Cardiac fibroblast (primary cell): ENCODE data around the gene TFPT.
A peak's percentile ranks its signal among the peaks of the same experiment; 100 is the strongest.

Source experiments
- DNase-seq, 2 donors: peaks; one replicate each; pipeline versions ENCODE4 v3.0.0 to v3.0.0-alpha.2; 2010; ENCODE audit warnings: low read depth in 2 of 2
- H3K4me3 ChIP-seq, 2 donors: replicated peaks in 1 of 2; 1 replicate in 1 of 2; 2 replicates in 1 of 2; pipeline ENCODE4 v1.5.1; 2011; ENCODE audit warnings: low read depth in 2 of 2, low read length in 2 of 2, mild to moderate bottlenecking in 2 of 2, moderate library complexity in 1 of 2
- CTCF ChIP-seq: IDR thresholded peaks from one replicate; pipeline ENCODE4 v1.5.1; 2011; ENCODE audit warnings: low read depth, mild to moderate bottlenecking, low read length, inconsistent platforms

TFPT gene

GRCh38 chr19:54096617-54097106, 18.8 kb downstream of the TFPT start:
- peak overlapping the region; percentile 11 to 24 for H3K4me3 ChIP-seq
- peak; percentile 49 for TF ChIP-seq CTCF
- DNase-seq: peak; percentile 57 to 66

DNA sequence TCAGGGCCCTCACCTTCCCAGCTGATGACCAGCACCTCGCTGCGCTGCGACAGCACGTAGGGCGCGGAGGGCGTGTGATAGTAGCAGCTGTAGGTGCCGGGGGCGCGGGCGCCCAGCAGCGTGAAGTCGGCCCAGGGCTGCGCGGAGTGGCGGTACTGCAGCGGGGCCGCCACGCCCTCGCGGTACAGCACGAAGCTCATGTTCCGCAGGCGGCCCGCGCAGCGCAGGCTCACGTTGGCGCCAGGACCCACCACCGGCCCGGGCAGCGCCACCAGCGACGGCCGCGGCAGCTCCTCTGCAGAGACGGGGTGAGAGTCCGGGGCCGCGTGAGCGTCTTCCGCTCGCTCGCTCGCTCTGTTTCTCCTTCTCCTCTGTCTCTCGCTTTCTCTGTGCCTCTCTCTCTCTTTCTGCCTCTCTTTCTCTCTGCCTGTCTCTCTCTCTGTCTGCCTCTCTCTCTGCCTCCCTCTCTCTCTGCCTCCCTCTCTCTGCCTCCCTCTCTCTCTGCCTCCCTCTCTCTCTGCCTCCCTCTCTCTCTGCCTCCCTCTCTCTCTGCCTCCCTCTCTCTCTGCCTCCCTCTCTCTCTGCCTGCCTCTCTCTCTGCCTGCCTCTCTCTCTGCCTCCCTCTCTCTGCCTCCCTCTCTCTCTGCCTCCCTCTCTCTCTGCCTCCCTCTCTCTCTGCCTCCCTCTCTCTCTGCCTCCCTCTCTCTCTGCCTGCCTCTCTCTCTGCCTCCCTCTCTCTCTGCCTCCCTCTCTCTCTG, 19.4 kb downstream of the TFPT start:
- H3K4me3 ChIP-seq: peak overlapping the region; percentile 33 to 47
- DNase-seq: peak; percentile 50 to 61

DNA sequence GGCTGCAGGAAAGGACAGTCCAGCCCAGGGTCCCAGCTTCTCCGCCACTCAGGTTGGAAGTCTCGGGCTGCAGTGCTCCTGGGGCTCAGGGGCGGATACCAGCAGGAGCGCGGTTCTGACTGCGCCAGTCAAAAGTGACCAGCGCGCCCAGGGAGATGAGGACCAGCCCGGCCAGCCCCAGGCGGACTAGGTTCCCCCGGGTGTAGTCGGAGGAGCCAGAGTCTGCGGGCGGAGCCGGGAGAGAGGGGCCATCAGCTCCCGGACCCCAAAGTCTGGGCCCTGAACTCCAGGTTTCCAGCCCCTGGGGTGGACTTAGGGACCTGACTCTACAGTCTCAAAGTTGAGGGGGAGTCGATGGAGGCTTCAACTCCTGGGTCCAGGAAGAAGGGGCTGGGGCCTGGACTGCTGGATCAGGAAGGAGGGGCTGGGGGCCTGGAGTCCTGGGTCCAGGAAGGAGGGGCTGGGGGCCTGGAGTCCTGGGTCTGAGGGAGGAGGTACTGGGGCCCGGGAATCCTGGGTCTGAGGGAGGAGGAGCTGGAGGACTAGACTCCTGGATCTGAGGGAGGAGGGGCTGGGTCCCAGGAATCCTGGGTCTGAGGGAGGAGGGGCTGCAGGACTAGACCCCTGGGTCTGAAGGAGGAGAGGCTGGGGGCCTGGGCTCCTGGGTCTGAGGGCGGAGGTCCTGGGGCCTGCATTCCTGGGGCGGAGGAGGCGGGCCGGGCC, 20.2 kb downstream of the TFPT start:
- TF ChIP-seq CTCF: no peak
- no peak for DNase-seq
- H3K4me3 ChIP-seq: peak overlapping the region; percentile 33 to 47

GRCh38 chr19:54094426-54095000, 20.9 kb downstream of the TFPT start:
- no peak for TF ChIP-seq CTCF
- no peak overlapping the region for H3K4me3 ChIP-seq
- no peak for DNase-seq

- DNase-seq: no peak
- no peak for TF ChIP-seq CTCF
- no peak overlapping the region for H3K4me3 ChIP-seq
Measured at GRCh38 chr19:54084410-54084809, 31.0 kb downstream of the TFPT start.

- no peak within 1 kb of the TSS for H3K4me3 ChIP-seq
- DNase-seq: no peak
- TF ChIP-seq CTCF: no peak
Measured at GRCh38 chr19:54081032-54081431, 34.4 kb downstream of the TFPT start, which contains the start of gene TARM1. TSS of gene TARM1 (minus strand) at chr19:54081365. CDS start at chr19:54081340, 25 bp downstream.

DNA sequence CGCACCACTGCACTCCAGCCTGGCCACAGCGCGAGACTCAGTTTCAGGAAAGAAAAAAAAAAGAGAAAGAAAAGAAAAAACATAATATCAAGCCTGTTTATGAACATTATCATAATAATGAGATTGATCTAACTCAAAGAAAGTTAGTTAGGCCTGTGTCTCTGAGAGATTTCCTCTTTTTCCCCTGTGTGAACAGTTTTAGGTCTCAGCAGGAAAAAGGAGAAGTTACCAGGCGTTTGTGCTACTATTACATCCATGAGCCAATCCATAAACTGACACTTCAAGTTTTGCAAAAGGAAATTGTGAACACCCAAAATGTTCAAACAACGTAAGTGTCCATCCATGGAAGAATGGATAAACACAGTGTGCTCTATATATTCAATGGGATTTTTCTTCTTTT, 38.1 kb downstream of the TFPT start:
- no peak for DNase-seq
- no peak overlapping the region for H3K4me3 ChIP-seq
- TF ChIP-seq CTCF: no peak
